HG03469 (cell line): Measurements from ENCODE around the gene GSDME.
"Not testable (repeated sequence)": the region's sequence is repeated elsewhere in the genome, so short reads cannot be mapped to it uniquely, and the experiment has no call there.

Experiments used
- ATAC-seq: cut with Tn5 transposase; IDR thresholded peaks from one replicate; pipeline ENCODE4 v1.9.1; 2021; ENCODE audit warnings: mild to moderate bottlenecking, moderate library complexity, moderate number of reproducible peaks; ENCODE audit not compliant: unreplicated experiment

The GSDME gene

DNA sequence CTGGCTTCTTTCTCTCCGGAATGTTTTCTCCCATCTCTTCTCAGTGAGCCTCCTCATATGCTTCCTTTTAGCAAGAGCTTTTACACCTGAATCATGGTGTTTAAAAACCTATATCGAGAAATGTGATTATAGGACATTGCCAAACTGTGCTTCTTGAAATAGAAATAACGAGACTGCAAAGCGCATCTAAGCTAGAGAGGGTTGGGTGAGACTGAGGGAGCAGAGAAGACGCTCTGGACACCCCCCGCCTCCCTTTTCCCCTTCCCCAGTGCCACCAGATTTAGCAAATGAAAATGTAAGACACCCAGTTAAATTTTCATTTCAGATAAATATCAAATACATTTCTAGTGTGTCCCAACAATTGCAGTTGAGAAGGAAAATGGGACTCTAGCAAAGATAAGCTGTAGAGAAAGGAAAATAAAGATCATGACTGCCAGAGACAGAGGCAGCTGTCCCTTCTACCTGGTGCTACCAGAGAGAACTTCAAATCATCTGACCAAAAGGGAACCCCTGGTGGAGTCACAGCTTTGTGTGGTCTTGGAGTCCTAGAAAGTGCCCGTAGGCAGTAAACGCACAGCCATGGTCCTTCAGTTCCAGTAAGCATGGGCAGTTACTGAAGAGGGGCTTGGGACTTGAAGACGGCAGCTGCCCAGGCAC, 14.6 kb downstream of the GSDME start:
- ATAC-seq: no peak

DNA sequence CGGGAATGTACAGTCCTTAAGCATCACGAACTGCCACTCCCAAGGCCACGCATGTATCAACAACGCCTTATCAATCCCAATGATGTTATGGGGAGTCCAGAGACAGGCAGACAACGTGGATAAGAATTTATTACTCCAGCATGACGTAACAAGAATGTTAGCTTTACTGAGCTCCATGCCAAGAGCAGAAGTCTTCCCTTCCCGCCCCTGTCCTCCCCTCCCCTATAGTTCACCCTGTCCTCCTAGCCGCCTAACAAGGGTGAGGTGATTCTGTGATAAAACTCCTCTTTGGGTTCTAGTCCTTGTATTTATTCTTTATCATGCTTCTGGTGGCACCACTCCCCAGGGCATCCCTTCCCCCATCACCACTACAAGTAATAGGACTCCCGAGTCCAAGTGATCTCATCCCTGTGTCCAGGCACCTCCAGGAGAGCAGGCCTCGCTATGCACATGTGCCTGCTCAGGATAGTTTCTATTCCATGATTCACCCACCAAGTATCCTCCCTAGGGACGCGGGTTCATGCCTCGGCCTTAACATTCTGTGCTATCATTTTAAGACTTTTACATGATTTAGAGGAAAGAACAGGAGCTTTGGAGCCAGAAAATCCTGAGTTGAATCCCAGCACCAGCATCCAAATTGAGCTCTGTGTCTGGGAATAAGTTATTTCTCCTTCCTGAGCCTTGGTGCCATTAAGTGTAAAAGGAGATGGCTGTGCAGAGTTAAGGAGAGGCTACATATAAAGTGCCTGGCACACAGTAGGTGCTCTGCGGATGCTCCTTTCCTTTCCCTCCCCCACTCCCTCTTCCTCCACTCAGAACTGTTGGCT, 15.4 kb downstream of the GSDME start:
- no peak for ATAC-seq

DNA sequence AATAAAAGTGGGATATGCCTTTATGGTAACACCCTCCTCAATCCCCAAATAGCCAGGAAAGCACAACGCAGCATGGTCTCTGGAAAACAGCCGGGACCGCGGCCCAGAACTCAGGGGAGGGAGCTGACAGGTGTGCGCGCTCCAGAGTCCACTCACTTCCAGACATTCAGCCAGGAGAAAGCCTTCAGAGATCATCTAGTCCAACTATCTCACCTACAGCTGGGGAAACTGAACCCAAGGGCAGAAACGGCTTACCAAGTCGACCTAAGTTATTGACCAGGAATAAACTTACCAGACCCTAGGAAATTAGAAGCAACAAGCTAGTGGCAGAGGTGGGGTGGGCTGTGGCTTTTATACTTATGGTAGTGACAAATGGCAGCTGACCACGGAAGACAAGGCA, 16.4 kb downstream of the GSDME start:
- no peak for ATAC-seq

DNA sequence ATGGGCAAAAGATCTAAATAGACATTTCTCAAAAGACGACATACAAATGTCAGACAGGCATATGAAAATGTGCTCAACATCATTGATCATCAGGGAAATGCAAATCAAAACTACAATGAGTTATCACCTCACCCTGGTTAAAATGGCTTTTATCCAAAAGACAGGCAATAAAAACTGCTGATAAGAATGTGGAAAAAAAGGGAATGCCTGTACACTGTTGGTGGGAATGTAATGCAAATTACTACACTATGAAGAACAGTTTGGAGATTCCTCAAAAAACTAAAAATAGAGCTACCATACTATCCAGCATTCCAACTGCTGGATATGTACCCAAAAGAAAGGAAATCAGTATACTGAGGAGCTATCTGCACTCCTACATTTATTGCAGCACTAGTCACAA, 18.0 kb downstream of the GSDME start:
- ATAC-seq: no peak

DNA sequence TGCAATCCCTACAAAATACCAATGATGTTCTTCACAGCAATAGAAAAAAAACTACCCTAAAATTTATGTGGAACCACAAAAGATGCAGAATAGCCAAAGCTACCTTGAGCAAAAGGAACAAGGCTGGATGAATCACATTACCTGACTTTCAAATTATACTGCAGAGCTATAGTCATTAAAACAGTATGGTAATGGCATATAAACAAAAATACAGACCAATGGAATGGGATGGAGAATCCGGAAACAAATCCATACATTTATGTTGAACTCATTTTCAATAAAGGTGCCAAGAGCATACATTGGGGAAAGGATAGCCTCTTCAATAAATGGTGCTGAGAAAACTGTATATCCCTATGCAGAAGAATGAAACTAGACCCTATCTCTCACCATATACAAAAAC, 18.7 kb downstream of the GSDME start:
- ATAC-seq: no peak

DNA sequence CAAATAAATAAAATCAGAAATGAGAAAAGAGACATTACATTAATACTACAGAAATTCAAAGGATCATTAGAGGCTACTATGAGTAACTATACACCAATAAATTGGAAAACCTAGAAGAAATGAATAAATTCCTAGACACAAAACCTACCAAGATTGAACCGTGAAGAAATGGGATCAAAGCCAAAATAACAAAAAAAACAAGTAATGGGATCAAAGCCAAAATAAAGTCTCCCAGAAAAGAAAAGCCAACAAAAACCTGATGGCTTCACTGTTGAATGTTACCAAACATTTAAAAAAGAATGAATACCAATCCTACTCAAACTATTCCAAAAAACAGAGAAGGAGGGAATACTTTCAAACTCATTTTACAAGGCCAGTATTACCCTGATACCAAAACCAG, 20.0 kb downstream of the GSDME start:
- no peak for ATAC-seq

DNA sequence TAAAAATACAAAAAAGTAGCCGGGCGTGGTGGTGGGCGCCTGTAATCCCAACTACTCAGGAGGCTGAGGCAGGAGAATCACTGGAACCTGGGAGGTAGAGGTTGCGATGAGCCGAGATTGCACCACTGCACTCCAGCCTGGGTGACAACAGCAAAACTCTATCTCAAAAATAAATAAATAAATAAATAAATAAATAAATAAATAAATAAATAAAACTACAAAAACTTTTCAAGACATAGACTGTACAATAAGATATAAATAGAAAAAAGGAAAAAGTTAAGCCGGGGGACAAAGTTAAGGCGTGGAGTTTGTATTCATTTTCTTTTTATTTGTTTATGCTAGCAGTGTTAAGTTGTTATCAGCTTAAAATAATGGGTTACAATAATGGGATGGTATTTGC, 21.7 kb downstream of the GSDME start:
- not testable (repeated sequence) for ATAC-seq

DNA sequence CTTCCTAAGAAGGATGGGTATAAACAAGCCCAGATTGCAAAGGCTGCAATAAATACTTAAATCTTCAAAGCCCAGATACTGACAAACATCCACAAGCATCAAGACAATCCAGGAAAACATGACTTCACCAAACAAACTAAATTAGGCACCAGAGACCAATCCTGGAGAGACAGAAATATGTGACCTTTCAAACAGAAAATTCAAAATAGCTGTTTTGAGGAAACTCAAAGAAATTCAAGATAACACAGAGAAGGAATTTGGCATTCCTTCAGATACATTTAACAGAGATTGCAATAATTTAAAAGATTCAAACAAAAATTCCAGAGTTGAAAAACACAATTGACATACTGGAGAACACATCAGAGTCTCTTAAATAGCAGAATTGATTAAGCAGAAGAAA, 23.0 kb downstream of the GSDME start:
- no peak for ATAC-seq

DNA sequence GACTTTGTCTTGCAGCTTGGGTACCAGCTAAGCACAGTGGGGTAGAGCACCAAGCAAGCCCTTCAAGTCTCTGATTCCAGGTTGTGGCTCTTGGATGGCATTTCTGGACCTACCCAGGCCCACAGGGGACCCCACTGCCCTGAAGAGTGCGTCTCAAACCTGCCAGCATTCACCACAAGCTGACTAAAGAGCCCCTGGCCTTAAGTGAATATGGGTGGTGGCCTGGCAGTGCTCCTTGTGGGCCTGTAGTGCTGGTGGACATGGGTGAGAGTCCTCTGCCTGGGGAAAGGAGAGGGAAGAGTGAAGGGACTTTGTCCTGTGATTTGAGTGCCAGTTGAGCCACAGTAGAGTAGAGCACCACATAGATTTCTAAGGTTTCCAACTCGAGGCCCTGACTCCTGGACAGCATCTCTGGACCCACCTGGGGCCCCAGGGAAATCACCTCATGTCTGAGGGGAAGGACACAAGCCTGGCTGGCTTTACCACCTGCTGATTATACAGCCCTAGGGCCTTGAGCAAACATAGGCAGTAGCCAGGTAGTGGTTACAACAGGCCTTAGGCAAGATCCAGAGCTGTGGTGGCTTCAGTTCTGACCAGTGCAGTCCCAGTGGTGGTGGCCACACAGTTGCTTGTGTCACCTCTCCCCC, 23.7 kb downstream of the GSDME start:
- ATAC-seq: no peak

DNA sequence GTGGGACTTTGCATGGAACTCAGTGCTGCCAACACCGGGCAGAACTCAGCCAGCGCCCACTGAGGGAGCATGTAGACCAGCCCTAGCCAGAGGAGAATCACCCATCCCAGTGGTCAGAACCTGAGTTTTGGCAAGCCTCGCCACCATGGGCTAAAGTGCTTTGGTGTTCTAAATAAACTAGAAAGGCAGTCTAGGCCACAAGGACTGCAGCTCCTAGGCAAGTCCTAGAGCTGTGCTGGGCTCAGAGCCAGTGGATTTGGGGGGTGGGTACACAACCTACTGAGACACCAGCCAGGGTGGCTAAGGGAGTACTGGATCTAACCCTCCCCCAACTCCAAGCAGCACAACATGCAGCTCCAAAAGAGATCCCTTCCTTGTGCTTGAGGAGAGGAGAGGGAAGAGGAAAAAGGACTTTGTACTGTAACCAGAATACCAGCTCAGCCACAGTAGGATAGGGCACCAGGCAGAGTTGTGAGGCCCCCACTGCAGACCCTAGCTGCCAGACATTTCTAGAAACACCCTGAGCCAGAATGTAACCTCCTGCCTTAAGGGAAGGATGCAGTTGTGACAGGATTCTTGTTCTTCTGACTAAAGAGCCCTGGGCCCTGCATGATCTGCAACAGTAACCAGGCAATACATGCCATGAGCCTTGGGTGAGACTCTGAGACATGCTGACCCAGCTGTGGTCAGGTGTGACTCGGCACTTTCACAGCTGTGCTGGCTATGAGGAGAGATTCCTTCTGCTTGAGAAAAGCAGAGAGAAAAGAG, 24.4 kb downstream of the GSDME start:
- peak; percentile 60 for ATAC-seq

DNA sequence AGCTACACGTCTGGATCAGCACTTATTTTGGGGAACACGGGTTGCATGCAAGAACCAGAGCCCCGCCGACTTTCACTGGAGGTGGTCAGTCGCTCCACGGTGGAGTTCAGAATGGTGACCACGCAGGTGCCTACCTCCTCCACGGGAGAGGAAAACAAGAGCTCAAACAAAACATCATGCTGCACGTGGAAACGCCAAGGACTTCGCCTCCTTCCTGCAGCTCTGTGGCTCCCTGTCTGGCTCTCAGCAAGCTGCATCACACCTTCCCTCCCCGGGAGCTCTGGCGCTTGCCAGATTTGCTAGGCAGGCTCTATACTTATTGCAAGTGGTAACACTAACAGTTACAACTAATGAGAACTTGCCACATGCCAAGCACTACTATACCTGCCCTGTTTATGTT, 26.0 kb downstream of the GSDME start:
- ATAC-seq: no peak

DNA sequence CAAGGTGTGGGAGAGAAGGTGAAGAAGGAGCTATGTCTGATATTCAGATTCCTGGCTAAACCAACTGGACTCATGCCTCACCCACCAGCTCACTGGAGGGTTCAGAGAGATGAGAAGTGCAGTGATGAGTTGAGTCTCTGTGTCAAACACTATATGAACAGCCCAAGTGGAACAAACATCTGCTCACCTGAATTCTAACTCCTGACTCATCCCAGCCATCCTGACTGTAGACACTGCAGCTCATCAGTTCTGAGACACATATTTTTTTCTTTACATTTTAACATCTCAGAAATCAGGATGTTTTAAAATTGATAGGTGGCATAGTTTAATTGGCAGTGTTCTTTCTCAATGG, 27.3 kb downstream of the GSDME start:
- ATAC-seq: no peak

DNA sequence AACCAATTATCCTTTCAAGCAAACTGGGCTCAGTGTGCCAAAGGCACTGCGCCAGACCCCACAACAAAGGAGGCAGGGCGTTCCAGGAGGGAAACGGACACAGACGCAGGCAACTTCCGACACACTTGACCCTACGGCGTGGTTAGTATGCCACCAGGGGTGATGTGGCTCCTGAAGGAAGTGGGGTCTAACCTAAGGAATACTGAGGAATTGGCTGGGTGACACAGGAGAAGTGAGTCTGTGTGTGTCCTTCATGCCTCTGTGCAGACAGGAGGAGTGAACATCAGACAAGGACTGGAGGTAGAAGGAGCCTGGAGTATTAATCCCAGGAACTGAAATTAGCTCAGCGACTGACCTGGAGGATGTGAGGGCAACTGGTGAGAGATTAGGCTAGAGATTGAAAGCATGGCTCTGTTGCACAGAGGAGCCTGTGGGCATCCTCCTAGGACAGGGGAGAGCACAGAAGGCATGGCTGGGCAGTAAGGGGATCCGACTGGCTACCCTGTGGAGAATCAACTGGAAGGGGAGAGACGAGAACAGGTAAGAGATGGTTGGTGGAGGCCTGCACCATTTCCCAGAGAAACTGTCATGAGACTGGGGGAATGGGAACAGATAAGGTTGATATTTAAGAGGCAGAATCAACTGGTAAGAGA, 27.8 kb downstream of the GSDME start:
- ATAC-seq: no peak

DNA sequence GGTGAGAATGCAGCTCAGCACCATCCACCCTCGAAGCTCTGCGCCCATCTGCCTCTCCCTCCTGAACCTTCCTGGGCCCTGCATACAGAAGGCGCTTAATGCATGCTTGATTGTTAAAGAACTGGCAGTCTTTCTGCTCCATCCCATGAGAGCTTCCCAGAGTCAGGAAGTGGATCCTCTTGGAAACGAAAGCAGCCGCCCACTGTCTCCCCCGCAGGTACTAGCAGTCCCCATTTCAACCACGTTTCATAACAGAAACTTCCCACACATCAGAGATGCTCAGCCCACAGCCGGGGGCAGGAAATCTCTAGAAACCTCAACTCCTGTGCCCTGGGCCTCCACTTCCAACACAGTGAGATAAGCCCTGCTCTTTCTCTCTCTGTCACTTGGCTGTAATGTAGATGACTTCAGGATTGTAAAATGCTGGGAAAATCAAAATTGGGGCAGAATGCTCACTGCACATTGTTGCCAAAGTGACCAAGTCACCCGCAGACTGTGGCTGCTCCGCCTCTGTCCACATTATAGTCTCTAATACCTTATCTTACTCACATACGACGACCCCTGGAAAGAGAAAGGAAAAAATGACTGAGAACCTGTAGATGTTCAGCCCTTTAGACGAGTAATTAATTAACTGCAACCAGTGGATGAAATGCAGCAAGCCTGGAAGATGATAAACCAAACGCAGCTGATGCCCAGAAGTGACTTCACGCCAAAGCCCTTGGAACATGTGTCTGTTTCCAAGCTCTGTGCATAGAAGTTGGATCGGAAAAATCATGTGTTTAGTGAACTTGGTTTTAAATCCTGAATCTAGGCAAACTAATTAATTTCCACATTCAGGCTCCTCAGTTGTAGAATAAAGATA, 28.5 kb downstream of the GSDME start:
- no peak for ATAC-seq

DNA sequence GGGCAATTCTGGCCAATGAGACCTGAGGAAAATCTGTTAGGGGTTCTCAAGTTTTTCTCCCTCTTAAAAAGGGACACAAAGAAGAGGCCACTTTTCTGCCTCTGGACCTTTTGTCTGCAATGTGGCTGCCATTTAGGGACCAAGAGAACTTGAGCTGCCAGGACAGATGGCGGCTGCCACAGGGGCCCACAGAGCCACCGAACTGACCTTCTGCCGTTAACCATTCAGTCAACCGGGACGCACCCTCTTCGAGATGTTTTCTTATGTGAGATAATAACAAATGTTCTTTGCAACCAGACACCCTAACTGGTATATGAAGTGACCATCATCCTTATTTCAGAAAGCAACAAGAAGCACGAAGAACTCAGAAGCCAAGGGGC, 29.2 kb downstream of the GSDME start:
- ATAC-seq: no peak

DNA sequence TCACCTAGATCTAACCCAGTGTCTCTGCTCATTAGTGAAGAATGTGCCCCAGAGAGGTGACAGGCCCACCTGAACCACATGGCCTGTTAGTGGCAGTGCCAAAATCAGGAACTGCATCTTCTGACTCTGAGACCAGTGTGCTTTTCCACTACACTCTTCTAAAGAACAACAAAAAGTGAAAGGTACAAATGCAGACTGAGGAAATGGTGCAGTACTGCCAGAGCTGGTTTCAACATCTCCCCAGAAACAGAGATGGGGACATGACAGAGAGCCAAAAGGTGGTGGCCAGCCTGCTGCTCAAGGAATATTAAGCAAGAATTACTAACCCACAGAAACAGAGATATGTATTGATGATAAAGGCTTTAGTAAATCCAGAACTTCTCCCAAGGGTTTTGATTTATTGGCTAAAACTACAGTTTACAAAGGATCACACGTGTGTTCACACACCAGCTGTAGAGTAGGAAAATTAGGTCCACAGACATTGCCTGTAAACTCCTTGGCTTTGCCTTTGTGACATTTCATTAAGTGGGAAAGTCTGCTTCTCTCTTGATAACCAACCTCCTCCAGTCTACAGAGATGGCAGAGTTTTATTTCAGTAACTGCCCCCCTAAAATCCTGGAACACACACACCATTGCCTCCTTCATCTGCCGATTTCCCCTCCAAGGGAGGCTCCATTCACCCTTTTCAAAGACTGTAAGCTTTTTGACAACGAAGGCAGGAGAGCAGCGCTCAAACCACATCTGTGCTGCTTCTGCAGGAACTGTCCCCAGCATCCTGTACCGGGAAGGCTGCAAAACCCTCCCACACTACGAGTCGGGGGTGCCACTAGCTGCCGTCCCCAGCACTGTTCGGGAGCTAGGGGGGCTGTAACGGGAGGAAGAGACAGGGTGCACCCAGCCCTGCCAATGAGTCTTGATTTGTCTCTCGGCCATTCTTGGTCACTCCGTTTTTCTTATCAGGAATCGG, 29.8 kb downstream of the GSDME start:
- ATAC-seq: peak; percentile 73

DNA sequence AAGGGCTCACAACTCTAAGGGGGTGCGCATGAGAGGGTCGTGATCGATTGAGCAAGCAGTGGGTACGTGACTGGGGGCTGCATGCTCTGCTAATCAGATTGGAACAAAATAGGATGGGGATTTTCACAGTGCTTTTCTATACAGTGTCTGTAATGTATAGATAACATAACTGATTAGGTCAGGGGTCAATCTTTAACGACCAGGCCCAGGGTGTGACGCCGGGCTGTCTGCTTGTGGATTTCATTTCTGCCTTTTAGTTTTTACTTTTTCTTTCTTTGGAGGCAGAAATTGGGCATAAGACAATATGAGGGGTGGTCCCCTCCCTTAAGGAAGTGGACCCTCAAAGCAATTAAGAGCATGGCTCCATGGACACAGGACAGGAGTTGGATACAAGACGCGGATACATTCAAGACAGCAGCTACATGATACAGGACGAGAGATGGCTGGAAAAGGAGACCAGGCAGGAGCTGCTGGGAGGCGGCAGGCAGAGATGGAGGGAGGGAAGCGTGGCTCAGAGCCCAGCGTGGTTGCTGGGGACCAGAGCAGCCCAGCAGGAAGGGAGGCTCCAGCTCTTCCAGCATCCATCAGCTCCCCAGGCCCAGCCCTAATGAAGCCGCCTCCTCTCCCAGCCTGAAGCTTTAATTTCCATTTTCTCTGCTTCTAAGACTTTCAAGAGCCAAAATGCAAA, 31.6 kb downstream of the GSDME start:
- no peak for ATAC-seq

DNA sequence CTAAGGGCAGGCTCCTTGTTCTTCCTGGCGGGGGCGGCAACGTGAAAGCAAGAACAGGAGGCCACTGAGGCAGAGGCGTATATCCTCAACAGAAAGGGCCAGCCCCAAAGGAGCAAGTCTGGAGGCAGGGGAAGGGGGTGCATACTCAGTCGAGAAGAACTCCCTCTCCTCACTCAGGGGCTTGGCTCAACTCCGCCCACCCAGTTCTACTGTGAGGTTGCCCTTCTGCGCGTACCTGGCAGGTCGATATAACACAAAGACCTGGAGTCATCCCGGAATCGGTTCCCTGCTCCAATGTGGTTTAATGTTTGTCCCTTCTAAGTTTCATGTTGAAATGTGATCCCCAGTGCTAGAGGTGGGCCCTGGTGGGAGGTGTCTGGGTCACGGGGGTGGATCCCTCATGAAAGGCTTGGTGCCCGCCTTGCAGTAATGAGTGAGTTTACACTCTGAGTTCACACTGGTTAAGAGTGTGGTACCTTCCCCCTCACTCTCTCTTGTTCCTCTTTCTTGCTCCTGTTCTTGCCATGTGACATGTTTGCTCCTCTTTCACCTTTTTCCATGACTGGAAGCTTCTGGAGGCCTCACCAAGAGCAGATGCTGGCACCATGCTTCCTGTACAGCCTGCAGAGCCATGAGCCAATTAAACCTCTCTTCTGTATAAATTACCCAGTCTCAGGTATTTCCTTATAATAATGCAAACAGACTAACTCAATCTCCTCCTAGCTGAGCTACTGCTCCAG, 32.6 kb downstream of the GSDME start:
- ATAC-seq: no peak
